ENCODE data around the gene PLA2G2E. TPM values are rescaled to one million over a fixed set of nuclear protein-coding genes. Genes with fewer than 3 reads are reported as not detected.

Gene PLA2G2E
- total and polyA plus RNA-seq, 4 donors: not detected

DNA sequence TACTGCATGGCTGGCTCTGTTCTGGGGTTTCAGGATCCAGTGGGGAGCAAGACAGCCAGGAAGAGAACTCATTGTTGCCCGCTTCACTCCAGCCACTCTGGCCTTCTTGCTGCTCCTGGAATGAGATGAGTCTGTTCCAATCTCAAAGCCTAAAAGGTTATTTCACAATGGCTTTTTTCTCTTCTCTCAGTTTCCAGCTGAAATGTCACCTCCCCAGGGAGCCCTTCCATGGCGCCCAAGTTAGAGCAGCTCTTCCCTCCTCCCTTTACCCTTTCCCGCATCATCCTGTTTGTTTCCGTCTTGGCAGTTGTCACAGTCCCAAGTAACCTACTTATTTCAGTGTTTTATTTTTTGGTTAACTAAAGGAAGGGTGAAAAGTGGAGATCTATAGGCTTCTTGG, 40.2 kb upstream of the PLA2G2E start:
- Histone ChIP-seq H3K36me3 (ENCODE audit: control insufficient read depth in 4 of 4, insufficient read depth in 3 of 4, low read depth in 1 of 4, low read length in 3 of 4) (no peaks in the 10 kb centered on the region), H3K27me3 (ENCODE audit: control insufficient read depth in 4 of 4, insufficient read depth in 4 of 4, low read length in 3 of 4) (no peaks in the 10 kb centered on the region), H3K9me3 (ENCODE audit: control insufficient read depth in 4 of 4, low read length in 3 of 4) (no peaks in the 10 kb centered on the region), H3K4me1 (ENCODE audit: control insufficient read depth in 4 of 4, insufficient read depth in 4 of 4, low read length in 3 of 4) (no peaks in the 10 kb centered on the region), H3K9ac (ENCODE audit: low read depth in 1 of 2, low read length in 2 of 2) (no peak overlapping the region), H3K4me3 (ENCODE audit: low read depth in 1 of 3, low read length in 3 of 3) (no peak overlapping the region), H3K27ac (ENCODE audit: low read depth in 1 of 2, low read length in 2 of 2) (no peak overlapping the region)
- WGBS: 96% methylated on average over 4 of the region's 4 CpGs
- no peak for DNase-seq (ENCODE audit: low spot score)
- TF ChIP-seq HNF4A (conservative IDR thresholded peaks at IDR 0.05): no peak
- no peak for TF ChIP-seq RAD21 (IDR thresholded peaks at IDR 0.05)
- TF ChIP-seq, protein P1, sequence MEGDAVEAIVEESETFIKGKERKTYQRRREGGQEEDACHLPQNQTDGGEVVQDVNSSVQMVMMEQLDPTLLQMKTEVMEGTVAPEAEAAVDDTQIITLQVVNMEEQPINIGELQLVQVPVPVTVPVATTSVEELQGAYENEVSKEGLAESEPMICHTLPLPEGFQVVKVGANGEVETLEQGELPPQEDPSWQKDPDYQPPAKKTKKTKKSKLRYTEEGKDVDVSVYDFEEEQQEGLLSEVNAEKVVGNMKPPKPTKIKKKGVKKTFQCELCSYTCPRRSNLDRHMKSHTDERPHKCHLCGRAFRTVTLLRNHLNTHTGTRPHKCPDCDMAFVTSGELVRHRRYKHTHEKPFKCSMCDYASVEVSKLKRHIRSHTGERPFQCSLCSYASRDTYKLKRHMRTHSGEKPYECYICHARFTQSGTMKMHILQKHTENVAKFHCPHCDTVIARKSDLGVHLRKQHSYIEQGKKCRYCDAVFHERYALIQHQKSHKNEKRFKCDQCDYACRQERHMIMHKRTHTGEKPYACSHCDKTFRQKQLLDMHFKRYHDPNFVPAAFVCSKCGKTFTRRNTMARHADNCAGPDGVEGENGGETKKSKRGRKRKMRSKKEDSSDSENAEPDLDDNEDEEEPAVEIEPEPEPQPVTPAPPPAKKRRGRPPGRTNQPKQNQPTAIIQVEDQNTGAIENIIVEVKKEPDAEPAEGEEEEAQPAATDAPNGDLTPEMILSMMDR (IDR thresholded peaks at IDR 0.05; ENCODE audit: low read depth, low read length, missing input control): no peak
- TF ChIP-seq, protein P2, sequence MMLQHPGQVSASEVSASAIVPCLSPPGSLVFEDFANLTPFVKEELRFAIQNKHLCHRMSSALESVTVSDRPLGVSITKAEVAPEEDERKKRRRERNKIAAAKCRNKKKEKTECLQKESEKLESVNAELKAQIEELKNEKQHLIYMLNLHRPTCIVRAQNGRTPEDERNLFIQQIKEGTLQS (IDR thresholded peaks at IDR 0.05): no peak
- TF ChIP-seq EGR1 (IDR thresholded peaks at IDR 0.05; ENCODE audit: low read depth in 2 of 2): no peak
- TF ChIP-seq, protein P3, sequence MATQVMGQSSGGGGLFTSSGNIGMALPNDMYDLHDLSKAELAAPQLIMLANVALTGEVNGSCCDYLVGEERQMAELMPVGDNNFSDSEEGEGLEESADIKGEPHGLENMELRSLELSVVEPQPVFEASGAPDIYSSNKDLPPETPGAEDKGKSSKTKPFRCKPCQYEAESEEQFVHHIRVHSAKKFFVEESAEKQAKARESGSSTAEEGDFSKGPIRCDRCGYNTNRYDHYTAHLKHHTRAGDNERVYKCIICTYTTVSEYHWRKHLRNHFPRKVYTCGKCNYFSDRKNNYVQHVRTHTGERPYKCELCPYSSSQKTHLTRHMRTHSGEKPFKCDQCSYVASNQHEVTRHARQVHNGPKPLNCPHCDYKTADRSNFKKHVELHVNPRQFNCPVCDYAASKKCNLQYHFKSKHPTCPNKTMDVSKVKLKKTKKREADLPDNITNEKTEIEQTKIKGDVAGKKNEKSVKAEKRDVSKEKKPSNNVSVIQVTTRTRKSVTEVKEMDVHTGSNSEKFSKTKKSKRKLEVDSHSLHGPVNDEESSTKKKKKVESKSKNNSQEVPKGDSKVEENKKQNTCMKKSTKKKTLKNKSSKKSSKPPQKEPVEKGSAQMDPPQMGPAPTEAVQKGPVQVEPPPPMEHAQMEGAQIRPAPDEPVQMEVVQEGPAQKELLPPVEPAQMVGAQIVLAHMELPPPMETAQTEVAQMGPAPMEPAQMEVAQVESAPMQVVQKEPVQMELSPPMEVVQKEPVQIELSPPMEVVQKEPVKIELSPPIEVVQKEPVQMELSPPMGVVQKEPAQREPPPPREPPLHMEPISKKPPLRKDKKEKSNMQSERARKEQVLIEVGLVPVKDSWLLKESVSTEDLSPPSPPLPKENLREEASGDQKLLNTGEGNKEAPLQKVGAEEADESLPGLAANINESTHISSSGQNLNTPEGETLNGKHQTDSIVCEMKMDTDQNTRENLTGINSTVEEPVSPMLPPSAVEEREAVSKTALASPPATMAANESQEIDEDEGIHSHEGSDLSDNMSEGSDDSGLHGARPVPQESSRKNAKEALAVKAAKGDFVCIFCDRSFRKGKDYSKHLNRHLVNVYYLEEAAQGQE (IDR thresholded peaks at IDR 0.05): no peak
- TF ChIP-seq GABPA (IDR thresholded peaks at IDR 0.05 in 1 of 2, conservative IDR thresholded peaks at IDR 0.05 in 1 of 2): no peak
- no peak for TF ChIP-seq TAF1 (conservative IDR thresholded peaks at IDR 0.05)
- no peak for TF ChIP-seq FOXA1 (IDR thresholded peaks at IDR 0.05)
- TF ChIP-seq, protein P4, sequence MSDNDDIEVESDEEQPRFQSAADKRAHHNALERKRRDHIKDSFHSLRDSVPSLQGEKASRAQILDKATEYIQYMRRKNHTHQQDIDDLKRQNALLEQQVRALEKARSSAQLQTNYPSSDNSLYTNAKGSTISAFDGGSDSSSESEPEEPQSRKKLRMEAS (IDR thresholded peaks at IDR 0.05): no peak
- no peak for TF ChIP-seq NR2F2 (IDR thresholded peaks at IDR 0.05)
- no peak for TF ChIP-seq HNF4G (IDR thresholded peaks at IDR 0.05)
- no peak for TF ChIP-seq JUND (IDR thresholded peaks at IDR 0.05)
- TF ChIP-seq YY1 (IDR thresholded peaks at IDR 0.05): no peak
- no peak for TF ChIP-seq FOXA2 (IDR thresholded peaks at IDR 0.05)
- TF ChIP-seq, protein P5, sequence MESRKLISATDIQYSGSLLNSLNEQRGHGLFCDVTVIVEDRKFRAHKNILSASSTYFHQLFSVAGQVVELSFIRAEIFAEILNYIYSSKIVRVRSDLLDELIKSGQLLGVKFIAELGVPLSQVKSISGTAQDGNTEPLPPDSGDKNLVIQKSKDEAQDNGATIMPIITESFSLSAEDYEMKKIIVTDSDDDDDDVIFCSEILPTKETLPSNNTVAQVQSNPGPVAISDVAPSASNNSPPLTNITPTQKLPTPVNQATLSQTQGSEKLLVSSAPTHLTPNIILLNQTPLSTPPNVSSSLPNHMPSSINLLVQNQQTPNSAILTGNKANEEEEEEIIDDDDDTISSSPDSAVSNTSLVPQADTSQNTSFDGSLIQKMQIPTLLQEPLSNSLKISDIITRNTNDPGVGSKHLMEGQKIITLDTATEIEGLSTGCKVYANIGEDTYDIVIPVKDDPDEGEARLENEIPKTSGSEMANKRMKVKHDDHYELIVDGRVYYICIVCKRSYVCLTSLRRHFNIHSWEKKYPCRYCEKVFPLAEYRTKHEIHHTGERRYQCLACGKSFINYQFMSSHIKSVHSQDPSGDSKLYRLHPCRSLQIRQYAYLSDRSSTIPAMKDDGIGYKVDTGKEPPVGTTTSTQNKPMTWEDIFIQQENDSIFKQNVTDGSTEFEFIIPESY (IDR thresholded peaks at IDR 0.05): no peak
- no peak for TF ChIP-seq RXRA (IDR thresholded peaks at IDR 0.05)
- no peak for TF ChIP-seq SP1 (IDR thresholded peaks at IDR 0.05)
